HG03066 (cell line): ENCODE measurements around the gene HID1.
"Not testable (repeated sequence)": the region's sequence is repeated elsewhere in the genome, so short reads cannot be mapped to it uniquely, and the experiment has no call there.

Source experiments
- ATAC-seq: cut with Tn5 transposase; IDR thresholded peaks from one replicate; pipeline ENCODE4 v1.9.1; 2021; ENCODE audit warnings: low read depth; ENCODE audit not compliant: unreplicated experiment

The HID1 gene, protein sequence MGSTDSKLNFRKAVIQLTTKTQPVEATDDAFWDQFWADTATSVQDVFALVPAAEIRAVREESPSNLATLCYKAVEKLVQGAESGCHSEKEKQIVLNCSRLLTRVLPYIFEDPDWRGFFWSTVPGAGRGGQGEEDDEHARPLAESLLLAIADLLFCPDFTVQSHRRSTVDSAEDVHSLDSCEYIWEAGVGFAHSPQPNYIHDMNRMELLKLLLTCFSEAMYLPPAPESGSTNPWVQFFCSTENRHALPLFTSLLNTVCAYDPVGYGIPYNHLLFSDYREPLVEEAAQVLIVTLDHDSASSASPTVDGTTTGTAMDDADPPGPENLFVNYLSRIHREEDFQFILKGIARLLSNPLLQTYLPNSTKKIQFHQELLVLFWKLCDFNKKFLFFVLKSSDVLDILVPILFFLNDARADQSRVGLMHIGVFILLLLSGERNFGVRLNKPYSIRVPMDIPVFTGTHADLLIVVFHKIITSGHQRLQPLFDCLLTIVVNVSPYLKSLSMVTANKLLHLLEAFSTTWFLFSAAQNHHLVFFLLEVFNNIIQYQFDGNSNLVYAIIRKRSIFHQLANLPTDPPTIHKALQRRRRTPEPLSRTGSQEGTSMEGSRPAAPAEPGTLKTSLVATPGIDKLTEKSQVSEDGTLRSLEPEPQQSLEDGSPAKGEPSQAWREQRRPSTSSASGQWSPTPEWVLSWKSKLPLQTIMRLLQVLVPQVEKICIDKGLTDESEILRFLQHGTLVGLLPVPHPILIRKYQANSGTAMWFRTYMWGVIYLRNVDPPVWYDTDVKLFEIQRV

DNA sequence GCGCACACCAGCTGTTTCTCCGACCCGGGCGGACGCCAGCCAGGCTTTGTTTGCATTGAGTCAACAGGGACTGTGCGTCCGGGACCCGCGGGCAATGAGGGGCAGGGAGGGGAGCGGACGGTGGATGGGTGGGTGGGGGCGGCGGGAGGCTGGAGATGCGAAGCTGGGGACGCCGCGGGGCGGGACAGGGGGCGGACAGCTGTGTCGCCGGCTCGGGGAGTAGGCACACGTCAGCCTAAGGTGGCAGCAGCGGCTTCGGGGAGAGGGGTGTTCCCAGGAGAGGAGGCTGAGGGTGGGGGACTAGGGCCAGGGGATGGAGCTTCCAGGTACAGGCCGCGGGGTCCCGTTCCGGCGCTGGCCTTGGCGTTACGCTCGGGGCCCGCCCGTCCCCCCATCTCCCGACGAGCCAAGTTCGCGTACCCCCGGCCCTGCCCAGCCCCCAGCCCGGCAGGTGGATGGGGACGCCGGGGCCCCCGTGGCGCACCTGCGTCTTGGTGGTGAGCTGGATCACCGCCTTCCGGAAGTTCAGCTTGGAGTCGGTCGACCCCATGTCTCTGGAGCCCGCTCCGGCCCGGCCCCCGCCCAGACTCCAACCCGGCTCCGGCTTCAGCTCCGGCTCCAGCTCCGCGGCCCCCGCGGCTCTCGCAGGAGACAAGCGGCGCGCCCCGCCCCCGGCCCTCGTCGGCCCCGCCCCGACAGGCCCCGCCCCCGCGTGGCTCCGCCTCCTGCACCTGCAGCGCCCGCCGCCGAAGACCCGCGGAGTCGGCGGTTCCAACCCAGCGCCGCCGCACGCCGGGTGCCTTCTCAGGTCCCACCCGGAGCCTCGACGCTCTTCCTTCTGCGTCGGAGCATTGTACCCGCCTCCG is at the start of gene HID1:
TSS of gene HID1 (minus strand) at position 653 of the 866 bp plus-strand sequence. CDS start at position 550, 103 bp downstream.
- no peak for ATAC-seq

DNA sequence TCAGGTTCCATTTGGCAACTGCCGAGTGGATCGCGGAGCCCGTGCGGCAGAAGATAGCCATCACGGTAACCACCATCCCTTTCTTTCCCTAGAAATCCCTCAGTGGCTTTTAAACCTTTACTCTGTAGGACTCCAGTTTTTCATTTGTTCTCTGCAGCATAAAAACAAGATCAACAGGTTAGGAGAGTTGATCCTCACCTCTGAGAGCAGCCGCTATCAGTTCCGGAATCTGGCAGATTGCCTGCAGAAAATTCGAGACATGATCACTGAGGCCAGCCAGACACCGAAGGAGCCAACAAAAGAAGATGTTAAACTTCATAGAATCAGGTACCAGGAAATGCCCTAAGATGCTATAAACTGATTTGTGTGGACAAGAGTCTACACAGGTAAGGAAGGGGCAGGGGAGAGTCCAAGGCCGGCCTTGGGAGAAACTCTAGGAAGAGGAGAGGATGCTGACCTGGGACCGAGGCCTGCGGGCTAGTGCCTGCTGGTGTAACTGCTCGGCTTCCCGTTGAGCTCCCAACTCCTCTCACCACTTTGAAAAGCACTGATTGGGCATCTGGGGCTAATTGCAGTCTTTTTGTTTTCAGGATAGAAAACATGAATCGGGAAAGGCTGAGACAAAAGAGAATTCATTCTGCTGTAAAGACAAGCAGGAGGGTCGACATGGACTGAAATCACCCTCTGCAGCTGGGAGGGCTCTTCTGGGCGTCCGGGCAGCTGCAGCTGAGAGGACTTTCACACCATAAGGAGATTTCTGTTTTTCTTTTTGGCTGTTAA is 48.0 kb upstream of the HID1 start:
- no peak for ATAC-seq

DNA sequence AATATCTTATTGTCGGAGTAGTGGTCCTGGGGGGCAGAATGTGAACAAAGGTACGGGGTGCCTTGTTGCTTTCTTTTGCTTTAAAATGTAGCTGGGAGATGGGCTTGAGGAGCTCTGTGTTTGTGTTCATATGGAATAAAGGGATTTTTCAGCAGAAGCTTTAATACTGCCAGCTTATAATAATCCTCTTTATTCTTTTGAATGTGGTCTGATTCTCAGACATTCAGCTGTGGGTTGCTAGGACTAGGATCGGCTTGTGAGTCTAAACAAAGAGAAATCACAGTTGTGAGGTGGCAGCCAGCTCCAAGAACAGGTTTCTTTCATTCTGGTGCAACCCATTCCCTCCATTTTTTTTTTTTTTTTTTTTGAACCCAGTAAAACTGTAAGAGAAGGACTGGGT is 47.2 kb upstream of the HID1 start:
- no peak for ATAC-seq

DNA sequence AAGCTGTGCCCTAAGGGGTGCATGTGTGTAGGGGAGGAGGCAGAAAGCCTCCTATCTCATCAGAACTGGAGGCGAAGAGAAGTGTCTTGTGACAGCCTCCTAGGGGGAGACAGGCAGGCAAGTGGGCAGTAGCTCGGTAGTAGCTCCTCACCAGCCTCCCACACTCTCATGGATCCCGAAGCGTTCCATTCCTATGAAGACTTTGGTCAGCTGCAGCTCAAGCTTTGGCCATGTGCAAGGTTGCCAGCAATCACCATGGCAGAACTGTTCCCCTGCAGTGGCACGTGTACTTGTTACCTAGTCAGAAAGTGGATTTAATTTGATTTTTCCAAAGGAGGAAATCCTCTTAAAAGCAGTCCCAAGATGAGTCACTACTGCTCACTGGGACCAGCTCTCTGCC is 46.6 kb upstream of the HID1 start:
- ATAC-seq: no peak

DNA sequence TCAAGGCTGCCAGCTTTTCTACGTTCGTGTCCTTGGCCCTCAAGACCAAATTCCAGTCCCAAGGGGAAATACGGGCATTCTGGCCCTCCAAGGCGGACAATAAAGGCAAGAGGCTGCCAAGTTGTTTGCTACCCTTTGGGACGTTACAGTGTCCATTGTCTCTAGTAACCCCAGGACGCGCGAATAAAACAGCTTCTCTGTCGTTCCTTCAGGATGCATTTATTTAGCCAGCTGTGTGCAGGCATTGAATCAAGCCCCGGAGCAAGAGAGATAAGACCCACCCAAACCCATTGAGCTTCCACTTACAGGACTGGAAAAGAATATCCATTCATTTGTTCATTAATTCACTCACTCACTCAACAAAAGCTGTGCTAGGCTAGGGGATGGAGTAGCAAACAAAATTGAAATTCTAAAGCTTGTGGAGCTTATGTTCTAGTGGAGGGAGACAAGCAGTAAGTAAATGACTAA is 40.6 kb upstream of the HID1 start:
- no peak for ATAC-seq

DNA sequence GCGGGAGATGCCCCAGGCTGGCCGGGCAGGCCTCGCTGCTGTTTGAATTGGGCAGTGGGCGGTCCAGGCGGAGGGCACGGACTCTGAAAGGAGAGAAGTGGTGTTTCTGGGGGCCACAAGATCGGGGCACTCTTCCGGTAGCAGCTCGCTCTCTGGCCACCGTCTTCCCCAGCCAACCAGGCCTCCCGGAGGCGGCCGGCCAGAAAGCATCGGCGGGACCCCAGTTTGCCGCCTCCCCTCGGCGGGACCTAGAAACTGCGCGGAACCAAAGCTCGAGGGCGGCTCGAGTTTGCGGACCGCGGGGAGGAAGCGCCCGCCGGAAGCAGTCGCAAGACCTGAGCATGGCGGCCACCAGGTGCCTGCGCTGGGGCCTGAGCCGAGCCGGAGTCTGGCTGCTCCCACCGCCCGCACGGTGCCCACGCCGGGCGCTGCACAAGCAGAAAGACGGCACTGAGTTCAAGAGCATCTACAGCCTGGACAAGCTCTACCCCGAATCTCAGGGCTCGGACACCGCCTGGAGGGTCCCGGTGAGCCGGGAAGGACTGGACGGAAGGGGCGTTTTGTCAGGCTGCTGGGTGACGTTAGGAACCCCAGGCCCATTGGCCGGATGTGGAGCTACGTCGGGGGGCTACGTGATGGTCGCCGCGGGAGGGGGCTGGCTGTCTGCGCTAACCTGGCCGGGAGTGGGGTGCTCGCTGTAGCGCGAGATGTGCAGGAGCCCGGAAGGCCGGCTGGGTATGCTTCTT is 40.0 kb upstream of the HID1 start, which contains the start of gene MRPL58:
TSS of gene MRPL58 (plus strand) at position 325 of the 746 bp plus-strand sequence. CDS start at position 342, 17 bp downstream.
- ATAC-seq: peak; percentile 83

DNA sequence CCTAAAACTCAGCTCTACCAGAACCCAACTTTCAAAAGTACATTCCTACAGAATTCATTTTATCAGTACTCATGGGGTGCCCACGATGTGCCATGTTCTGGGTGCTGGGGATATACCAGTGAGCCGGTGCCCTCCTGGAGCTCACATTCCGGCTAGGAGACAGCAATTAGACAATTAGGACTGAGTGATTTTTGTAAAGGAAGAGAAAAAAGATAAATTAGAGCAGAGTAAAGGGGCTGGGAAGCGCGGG is 39.5 kb upstream of the HID1 start:
- ATAC-seq: no peak

DNA sequence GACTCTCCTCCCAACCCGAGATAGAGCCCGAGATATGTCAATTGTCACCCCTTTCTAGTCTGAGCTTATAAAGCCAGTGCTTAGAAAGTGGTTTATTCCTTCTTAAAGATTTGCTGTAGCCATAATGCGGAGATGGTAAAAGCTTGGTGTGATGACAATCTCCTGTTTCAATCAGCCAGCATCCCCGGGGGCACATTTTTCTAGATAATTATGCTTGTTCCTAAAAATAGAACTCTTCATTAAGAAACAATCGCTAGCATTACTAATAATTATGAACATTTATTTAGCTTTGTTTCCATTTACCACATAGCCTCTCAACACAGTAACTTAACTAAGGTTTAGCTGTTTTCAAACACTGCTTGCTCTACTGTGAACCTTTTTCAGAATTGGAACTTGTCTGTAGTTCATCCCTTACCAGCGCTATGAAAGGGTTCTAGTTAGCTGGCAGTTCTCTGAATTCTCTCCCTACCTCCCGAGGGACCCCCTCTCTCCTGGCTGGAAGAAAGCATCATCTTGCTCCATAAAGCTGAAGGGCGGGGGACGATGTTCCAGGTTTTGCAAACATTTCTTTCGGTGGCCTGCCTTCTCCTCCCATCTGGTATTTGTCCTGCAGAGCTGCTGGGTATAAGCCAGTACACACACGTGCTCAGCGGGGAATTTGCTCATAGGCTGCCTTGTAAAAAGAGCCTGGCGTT is 39.0 kb upstream of the HID1 start:
- ATAC-seq: no peak

DNA sequence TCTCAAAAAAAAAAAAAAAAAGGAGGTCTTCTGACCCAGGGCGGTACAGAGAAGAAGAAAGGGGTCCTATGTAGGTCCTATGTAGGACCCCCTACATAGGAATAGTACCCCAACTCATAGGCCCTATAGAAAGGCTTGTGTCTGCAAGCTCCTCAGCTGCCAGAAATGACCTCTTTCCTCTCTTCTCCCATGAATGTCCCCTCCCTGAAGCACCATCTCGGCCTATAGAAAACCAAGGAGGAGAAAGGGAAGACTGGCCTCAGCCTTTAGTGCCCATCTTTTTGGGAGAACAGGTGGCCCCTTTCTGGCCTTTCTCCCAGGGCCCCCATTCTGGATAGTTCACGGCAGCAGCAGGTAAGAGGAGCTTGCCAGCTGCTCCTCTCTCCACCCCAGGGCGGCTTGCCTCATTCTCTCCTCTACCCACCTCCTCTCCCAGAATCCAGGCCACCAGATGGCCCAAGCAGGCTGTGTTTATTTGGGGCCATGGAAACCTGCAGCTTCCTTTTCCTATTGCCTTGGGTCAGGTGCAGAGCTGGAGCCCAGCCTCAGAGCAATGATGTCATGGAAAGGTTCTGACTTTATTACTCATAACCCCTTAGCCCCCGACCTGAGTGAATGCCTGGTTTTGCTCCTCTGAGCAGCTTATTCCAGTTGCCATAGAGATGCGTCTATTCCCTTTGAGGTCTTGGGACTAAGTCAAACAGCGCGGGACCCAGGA is 38.3 kb upstream of the HID1 start:
- no peak for ATAC-seq

DNA sequence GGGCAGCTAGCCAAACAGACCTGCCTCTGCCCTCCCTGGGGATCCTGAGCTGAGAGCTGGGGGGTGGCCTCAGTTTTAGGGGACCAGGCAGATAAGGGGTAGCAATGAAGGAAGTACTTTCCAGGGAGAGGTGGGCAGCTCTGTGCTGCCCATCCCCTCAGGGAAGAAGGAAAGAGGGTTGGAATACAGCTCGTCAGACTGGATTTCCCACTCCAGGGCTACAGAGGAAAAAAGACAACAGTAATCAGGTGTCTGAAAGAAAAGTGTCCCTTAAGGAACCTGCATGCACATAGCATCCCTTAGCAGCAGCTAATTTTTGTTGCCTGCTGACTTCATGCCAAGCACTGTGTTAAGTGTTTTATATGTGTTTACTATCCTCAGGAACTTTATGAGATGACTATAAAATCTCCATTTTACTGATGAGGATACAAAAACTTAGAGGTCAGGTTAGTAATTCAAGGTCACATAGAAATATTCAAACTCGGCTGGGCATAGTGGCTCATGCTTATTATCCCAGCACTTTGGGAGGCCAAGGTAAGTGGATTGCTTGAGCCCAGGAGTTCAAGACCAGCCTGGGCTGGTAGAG is 36.7 kb upstream of the HID1 start:
- ATAC-seq: no peak

DNA sequence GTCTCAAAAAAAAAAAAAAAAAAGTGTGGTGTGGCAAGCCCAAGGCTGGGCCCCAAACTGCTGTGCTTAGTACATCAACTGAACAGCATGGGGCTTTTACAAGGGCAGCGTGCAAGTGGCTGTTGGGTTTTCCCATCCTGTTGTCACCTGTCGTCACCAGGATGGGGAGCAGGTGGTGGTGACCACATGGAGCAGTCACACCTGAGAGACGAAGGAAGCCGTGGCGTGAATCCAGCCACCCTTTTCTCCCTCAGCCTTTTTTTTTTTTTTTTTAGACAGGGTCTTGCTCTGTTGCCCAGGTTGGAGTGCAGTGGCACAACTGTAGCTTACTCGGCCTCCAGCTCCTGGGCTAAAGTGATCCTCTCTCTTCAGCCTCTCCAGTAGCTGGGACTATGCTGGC is 35.8 kb upstream of the HID1 start:
- ATAC-seq: no peak

DNA sequence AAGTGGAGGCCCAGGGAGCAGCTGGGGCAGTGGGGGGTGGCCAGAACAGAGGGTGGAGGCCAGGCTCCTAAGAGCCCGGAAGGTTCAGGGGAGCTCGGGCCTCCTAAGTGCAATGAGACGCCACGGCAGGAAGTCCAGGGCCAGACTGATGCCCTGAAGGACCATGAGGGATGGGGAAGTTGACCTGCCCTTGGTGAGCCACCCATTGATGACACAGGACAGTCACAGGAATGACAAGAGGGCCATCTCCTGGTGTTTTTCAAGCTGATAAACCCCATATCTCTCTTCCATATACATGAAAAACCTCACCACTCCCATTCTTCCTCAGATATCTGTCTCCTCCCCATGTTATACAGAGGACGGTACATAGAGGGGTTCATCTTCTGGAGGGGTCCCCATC is 34.1 kb upstream of the HID1 start:
- no peak for ATAC-seq

DNA sequence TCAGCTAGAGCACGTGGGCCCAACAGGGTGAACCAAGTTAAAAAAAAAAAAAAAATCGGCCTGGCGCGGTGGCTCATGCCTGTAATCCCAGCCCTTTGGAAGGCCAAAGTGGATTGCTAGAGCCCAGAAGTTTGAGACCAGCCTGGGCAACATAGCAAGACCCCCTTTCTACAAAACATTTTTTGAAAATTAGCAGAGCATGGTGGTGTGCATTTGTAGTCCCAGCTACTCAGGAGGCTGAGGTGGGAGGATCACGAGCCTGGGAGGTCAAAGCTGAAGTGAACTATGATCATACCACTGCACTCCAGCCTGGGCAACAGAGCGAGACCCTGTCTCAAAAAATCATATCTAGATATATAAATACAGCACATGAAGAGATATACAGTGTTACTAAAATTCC is 33.5 kb upstream of the HID1 start:
- ATAC-seq: not testable (repeated sequence)

DNA sequence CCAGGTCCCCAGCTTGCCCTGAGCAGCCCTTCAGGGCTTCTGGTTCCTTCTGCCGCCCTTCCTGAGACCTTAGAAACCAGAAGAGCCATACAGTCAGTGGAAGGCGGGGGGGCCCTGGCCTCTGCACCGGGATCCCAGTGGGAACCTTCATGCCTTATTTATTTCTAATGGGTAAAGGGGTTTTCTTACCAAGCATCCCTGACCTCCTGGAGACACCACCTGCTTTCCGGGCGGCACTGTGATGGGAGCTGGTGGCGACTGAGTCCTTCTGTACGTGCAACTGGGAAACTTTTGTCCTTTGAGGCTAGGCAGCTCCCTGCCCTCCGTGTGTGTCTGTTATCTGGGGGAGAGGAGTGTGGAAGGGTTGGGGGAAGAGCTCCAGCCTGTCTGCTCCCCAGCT is 32.7 kb upstream of the HID1 start:
- ATAC-seq: no peak

DNA sequence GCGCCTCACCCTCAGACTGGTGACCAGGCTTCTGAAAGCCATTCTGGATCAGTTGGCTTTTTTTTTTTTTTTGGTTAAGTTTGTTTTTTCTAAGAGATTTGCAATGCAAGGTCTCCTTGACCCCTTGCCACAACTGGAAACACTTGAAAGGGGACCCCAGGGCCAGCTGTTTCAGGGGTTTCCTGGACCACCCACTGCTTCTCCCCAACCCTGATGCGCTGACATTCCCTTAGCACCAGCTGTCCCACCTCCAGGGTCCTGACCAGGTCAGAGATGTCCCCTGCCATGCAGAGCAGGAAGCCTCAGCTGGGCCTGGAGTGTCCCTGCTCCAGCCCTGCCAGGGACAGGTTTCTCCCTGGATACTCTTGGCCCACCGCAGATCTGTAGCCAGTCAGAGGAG is 31.8 kb upstream of the HID1 start:
- no peak for ATAC-seq

DNA sequence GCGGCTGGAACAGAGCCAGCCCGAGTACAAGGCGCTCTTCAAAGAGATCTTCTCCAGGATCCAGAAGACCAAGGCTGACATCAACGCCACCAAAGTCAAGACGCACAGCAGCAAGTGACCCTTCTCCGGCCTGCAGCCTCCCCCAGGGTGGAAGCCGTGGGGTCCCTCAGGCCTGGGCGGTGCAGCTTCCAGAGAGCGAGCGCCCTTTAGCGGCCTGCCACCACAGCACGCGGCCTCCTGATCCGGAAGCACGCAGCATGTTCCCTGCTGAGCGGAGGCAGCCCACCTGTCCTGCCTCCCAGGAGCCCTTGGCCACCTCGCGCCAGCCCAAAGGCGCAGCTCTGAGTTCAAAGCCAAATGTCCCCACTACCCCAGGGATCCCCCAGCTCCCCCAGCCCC is 31.4 kb upstream of the HID1 start:
- ATAC-seq: no peak

DNA sequence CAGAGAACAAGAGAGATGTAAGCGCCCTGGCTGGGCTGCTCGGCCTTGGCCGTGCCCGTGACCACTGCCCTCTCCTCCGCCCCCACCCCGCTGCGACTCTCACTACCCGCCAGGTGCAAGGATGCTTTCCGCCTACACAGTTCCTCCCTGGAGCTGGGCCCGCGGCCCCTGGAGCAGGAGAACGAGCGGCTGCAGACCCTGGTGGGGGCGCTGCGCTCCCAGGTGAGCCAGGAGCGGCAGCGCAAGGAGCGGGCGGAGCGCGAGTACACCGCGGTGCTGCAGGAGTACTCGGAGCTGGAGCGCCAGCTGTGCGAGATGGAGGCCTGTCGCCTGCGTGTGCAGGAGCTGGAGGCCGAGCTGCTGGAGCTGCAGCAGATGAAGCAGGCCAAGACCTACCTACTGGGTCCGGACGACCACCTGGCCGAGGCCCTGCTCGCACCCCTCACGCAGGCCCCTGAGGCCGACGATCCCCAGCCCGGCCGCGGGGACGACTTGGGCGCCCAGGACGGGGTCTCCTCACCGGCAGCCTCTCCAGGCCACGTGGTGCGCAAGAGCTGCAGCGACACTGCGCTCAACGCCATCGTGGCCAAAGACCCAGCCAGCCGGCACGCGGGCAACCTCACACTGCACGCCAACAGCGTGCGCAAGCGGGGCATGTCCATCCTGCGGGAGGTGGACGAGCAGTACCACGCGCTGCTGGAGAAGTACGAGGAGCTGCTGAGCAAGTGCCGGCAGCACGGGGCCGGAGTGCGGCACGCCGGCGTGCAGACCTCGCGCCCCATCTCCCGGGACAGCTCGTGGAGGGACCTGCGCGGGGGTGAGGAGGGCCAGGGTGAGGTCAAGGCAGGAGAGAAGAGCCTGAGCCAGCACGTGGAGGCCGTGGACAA is 30.8 kb upstream of the HID1 start:
- no peak for ATAC-seq
